ENCODE data around the gene CAD. TPM values are rescaled to one million over a fixed set of nuclear protein-coding genes. Genes with fewer than 3 reads are reported as not detected.
"Not testable (repeated sequence)": the region's sequence is repeated elsewhere in the genome, so short reads cannot be mapped to it uniquely, and the experiment has no call there.

CAD gene
- total RNA-seq, 3 donors from 2014 or later (not counting 1 experiment from before 2014, with no cell fraction given) = 21.8 to 26.6 (median 24.0) TPM

- Mint-ChIP-seq H3K27ac (no peak overlapping the region), H3K36me3 (no peaks in the 10 kb centered on the region), H3K4me1 (peaks cover 22 to 27% of the 10 kb centered on the region in 2 donors), H3K4me3 (peak overlapping the region; percentile 55), H3K27me3 (ENCODE audit: low read depth in 2 of 2) (peaks cover 42 to 44% of the 10 kb centered on the region in 2 donors), H3K9me3 (no peaks in the 10 kb centered on the region)
- peak; percentile 17 for TF ChIP-seq CTCF (IDR thresholded peaks at IDR 0.05)
- no peaks in the 10 kb centered on the region for H3K36me3 ChIP-seq (ENCODE audit: control insufficient read depth, insufficient read depth, low read length)
- peak; percentile 33 to 87 for DNase-seq
- peak; percentile 54 to 79 (median 71) for ATAC-seq
- no peaks in the 10 kb centered on the region for H3K9me3 ChIP-seq (ENCODE audit: control insufficient read depth, insufficient read depth, low read length)
- peak overlapping the region; percentile 13 for H3K4me3 ChIP-seq (ENCODE audit: low read length)
- peaks cover 29% of the 10 kb centered on the region for H3K4me1 ChIP-seq (ENCODE audit: control insufficient read depth, insufficient read depth, low read length)
- peaks cover 31% of the 10 kb centered on the region for H3K27me3 ChIP-seq (ENCODE audit: control insufficient read depth, insufficient read depth, low read length)
- no peak overlapping the region for H3K27ac ChIP-seq (ENCODE audit: low read length)
- WGBS (ENCODE audit: insufficient coverage) = 6% methylated on average over 56 of the region's 56 CpGs
- intact Hi-C loops (cut with micrococcal nuclease) = no loop called here
Measured at GRCh38 chr2:27264753-27265535, 47.8 kb downstream of the CAD start.

GRCh38 chr2:27265536-27265870, 48.3 kb downstream of the CAD start:
- DNase-seq = no peak
- no peak overlapping the region for H3K27ac Mint-ChIP-seq
- no peak overlapping the region for H3K4me3 ChIP-seq (ENCODE audit: low read length)
- H3K4me3 Mint-ChIP-seq = peak overlapping the region; percentile 21
- no peak overlapping the region for H3K27ac ChIP-seq (ENCODE audit: low read length)
- peaks cover 27% of the 10 kb centered on the region for H3K27me3 ChIP-seq (ENCODE audit: control insufficient read depth, insufficient read depth, low read length)
- H3K9me3 ChIP-seq (ENCODE audit: control insufficient read depth, insufficient read depth, low read length) = no peaks in the 10 kb centered on the region
- no peak for ATAC-seq
- TF ChIP-seq CTCF (IDR thresholded peaks at IDR 0.05) = no peak
- no peaks in the 10 kb centered on the region for H3K36me3 Mint-ChIP-seq
- no peaks in the 10 kb centered on the region for H3K36me3 ChIP-seq (ENCODE audit: control insufficient read depth, insufficient read depth, low read length)
- intact Hi-C loops (cut with micrococcal nuclease) = no loop called here
- H3K27me3 Mint-ChIP-seq (ENCODE audit: low read depth in 2 of 2) = peaks cover 36 to 40% of the 10 kb centered on the region in 2 donors
- no peaks in the 10 kb centered on the region for H3K9me3 Mint-ChIP-seq
- H3K4me1 ChIP-seq (ENCODE audit: control insufficient read depth, insufficient read depth, low read length) = peaks cover 29% of the 10 kb centered on the region
- peaks cover 22 to 27% of the 10 kb centered on the region in 2 donors for H3K4me1 Mint-ChIP-seq

- not testable (repeated sequence) for H3K27ac Mint-ChIP-seq
- 89% methylated on average over 9 of the region's 13 CpGs for WGBS (ENCODE audit: insufficient coverage)
- peaks cover 14% of the 10 kb centered on the region for H3K27me3 ChIP-seq (ENCODE audit: control insufficient read depth, insufficient read depth, low read length)
Measured at GRCh38 chr2:27268296-27268695, 51.1 kb downstream of the CAD start.

GRCh38 chr2:27270131-27270530, 53.0 kb downstream of the CAD start:
- TF ChIP-seq CTCF (IDR thresholded peaks at IDR 0.05) = no peak
- H3K27ac ChIP-seq (ENCODE audit: low read length) = no peak overlapping the region
- H3K4me3 Mint-ChIP-seq = no peak overlapping the region
- no peak overlapping the region for H3K27ac Mint-ChIP-seq
- intact Hi-C loops (cut with micrococcal nuclease) = no loop called here
- 92% methylated on average over 2 of the region's 3 CpGs for WGBS (ENCODE audit: insufficient coverage)
- no peak overlapping the region for H3K4me3 ChIP-seq (ENCODE audit: low read length)
- no peaks in the 10 kb centered on the region for H3K9me3 ChIP-seq (ENCODE audit: control insufficient read depth, insufficient read depth, low read length)
- ATAC-seq (no peak), DNase-seq (no peak)
- no peaks in the 10 kb centered on the region for H3K27me3 ChIP-seq (ENCODE audit: control insufficient read depth, insufficient read depth, low read length)
- no peaks in the 10 kb centered on the region for H3K36me3 Mint-ChIP-seq
- no peaks in the 10 kb centered on the region for H3K36me3 ChIP-seq (ENCODE audit: control insufficient read depth, insufficient read depth, low read length)
- H3K4me1 Mint-ChIP-seq = no peaks in the 10 kb centered on the region
- H3K27me3 Mint-ChIP-seq (ENCODE audit: low read depth in 2 of 2) = peaks cover 15 to 17% of the 10 kb centered on the region in 2 donors
- H3K4me1 ChIP-seq (ENCODE audit: control insufficient read depth, insufficient read depth, low read length) = peaks cover 2% of the 10 kb centered on the region
- H3K9me3 Mint-ChIP-seq = no peaks in the 10 kb centered on the region

More at GRCh38 chr2:27268296-27268695, 51.1 kb downstream of the CAD start:
- intact Hi-C loops (cut with micrococcal nuclease); H3K9me3 ChIP-seq (ENCODE audit: control insufficient read depth, insufficient read depth, low read length); H3K9me3 Mint-ChIP-seq; H3K4me3 Mint-ChIP-seq; H3K36me3 Mint-ChIP-seq; DNase-seq; H3K27ac ChIP-seq (ENCODE audit: low read length); ATAC-seq; H3K36me3 ChIP-seq (ENCODE audit: control insufficient read depth, insufficient read depth, low read length); H3K4me3 ChIP-seq (ENCODE audit: low read length): not testable (repeated sequence)
- H3K27me3 Mint-ChIP-seq (ENCODE audit: low read depth in 2 of 2) = peaks cover 20 to 21% of the 10 kb centered on the region in 2 donors
- peaks cover 20% of the 10 kb centered on the region for H3K4me1 ChIP-seq (ENCODE audit: control insufficient read depth, insufficient read depth, low read length)
- H3K4me1 Mint-ChIP-seq = peaks cover 9 to 11% of the 10 kb centered on the region in 2 donors

Data from natural killer cell (primary cell).